GM18520 (cell line): ENCODE results near the gene SLC1A2.
A peak's percentile ranks its signal among the peaks of the same experiment; 100 is the strongest.

Source experiments
- ATAC-seq: cut with Tn5 transposase; IDR thresholded peaks from one replicate; pipeline ENCODE4 v1.9.1; 2021; ENCODE audit not compliant: unreplicated experiment

Gene SLC1A2

GRCh38 chr11:35276396-35277145, 142.8 kb downstream of the SLC1A2 start:
- no peak for ATAC-seq

DNA sequence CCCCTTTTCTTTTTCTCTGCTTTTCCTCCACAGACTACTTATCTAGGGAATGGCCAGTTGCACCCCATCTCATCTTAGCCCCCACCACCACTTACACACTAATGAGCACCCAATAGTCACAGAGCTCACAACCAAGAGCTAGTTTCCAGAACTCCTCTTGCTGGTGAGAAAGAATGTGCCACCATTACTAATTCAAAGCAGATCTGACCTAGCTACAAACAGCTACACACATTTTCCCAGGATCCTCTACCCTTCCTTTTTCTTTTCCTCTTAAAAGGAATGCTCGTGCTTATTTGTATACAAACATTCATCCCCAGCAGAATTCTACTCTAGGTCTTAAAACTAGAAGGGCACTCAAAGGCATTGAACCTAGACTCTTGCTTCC, 143.6 kb downstream of the SLC1A2 start:
- no peak for ATAC-seq

GRCh38 chr11:35274909-35275785, 144.2 kb downstream of the SLC1A2 start:
- no peak for ATAC-seq

DNA sequence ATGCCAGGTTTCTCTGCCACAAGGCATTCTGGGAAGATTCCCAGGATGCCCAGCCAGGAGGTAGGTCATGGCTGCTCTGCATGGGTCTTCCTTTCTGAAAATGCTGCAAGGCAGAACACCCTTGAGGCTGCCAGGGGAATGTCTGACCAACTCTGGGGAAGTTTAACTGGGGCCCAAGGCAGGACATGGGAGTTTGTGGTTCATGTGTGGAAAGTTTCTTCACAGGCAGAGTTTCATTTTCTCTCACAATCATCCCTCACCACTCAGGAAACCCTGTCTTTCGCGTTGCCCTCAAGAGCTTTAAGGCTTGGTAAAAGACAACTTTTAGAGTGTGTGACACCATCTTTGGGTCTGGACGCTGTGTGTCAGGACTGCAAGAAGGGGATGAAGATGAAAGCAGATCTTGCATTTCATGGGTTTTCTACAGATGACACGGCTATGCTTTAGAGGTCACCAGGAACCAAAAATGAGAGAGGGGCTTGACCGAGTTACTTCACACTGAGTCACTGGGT, 146.9 kb downstream of the SLC1A2 start:
- peak; percentile 68 for ATAC-seq

DNA sequence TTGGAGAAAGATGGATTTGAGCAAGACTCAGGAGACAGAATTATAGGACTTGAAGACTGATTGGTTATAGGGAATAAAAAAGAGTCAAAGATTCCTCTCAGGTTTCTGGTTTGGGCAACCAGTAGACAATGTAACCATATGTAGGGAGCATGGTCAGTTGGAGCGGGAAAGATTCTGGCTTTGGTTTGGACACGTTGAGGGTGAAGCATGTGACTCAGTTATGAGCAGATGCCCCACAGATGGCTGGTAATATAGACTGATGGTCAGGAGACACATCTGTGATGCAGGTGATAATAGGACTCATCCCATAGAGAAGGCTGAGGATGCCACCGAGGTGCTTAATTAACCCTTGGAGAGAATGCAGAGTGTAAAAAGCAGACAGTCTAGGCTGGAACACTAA, 148.3 kb downstream of the SLC1A2 start:
- no peak for ATAC-seq

GRCh38 chr11:35270342-35270741, 149.0 kb downstream of the SLC1A2 start:
- no peak for ATAC-seq

- ATAC-seq = no peak
These were observed 151.9 kb downstream of the SLC1A2 start for GRCh38 chr11:35267504-35267903.

- no peak for ATAC-seq
These were observed 153.5 kb downstream of the SLC1A2 start for GRCh38 chr11:35265755-35266454.

DNA sequence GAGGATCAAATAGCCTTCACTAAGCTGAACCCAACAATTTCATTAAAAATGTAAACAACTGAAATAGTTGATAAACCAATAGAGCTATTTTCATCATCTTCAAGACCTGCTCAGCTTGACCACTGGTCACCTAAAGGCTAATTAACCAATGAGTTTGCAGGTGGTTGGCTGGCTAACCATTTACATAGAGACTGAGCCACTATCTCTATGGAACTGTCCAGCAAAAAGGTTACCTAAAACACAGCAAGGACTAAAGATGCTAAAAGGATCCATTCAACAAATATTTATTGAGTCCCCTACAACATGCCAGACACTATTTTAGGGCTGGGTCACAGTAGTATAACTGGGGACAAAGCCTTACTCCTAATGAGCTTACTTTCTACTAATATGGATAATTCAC, 156.6 kb downstream of the SLC1A2 start:
- no peak for ATAC-seq

GRCh38 chr11:35262056-35262455, 157.3 kb downstream of the SLC1A2 start:
- no peak for ATAC-seq

DNA sequence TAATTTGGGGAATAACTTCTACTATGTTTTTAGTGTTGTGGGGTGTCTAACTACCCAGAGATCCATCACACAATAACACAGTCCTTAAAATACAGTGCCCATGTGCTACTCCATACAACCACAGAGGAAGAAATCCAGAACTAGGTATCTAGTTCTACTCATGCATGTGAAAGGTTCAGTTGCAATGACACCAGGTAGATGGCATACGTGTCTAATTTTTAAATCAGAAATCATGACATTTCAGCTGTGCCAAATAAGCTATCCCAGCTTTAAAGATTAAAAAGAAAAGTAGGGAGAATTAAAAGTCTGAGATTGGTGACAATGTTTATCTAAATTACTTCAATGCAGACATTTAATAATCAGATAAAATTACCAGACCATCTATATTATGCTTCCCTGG, 158.2 kb downstream of the SLC1A2 start:
- no peak for ATAC-seq

GRCh38 chr11:35260342-35260985, 158.9 kb downstream of the SLC1A2 start:
- ATAC-seq = no peak

DNA sequence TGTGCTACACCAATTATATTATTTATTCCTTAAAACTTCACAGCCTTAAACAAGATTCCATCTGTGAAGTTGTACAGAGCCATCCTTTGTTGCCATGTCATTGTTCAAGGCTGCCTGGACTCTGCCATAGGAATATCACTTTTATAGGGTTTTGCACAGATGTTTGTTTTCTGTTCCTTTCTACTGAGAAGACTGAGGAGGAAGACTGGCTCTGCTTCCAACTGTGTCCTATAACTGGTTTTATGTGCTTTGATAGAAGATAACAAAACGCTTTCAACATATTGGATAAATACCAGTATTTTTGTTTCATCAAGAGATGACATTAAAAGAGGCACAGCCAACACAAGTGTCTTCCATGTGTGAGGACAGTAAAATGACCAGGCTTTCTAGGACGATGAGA, 159.8 kb downstream of the SLC1A2 start:
- ATAC-seq = no peak

- ATAC-seq = peak; percentile 97
These were observed 162.1 kb downstream of the SLC1A2 start for GRCh38 chr11:35257281-35257680.

- no peak for ATAC-seq
These were observed 163.1 kb downstream of the SLC1A2 start for GRCh38 chr11:35256296-35256695.

DNA sequence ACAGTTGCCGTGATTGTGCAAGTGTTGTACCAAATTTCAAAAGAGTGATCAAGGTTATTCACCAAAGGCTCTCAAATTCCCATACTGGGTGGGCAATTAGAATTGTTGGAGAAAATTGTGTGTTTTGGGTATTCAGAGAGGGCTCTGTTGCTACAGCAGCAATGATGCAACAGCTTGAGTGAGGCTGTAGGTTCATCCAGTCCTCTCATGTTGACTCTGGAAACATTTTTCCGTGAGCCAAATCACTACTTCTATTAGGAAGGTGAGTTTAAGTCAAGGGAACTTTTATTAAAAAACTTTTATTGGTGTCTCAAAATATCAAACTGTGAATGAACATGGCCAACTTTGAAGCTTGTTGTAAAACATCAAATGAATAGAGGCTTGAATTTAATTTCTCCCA, 163.8 kb downstream of the SLC1A2 start:
- ATAC-seq = no peak

GRCh38 chr11:35253237-35253636, 166.1 kb downstream of the SLC1A2 start:
- no peak for ATAC-seq

DNA sequence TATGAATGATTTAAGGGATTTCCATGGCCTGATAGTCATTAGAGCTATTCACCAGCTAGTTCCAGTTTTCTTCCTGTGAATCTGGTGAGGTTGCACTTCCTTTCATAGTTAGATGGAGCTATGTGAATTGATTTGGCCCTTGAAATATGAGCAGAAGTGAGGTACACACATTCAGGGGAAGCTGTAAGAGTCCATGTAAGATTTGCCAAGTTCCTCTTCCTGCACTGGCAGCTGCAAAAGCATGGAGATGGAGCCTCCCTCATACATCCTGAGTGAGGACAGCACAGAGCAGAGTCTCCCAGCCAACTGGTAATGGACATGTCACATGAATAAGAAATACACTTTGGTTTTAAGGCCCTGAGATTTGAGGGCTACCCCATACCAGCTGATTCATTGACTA, 168.7 kb downstream of the SLC1A2 start:
- ATAC-seq = no peak

GRCh38 chr11:35250192-35250591, 169.2 kb downstream of the SLC1A2 start:
- ATAC-seq = no peak

- ATAC-seq = no peak
These were observed 170.6 kb downstream of the SLC1A2 start for GRCh38 chr11:35248558-35249323.
